ENCODE measurements around the gene LELP1. TPM values are rescaled to one million over a fixed set of nuclear protein-coding genes. Genes with fewer than 3 reads are reported as not detected.

Gene LELP1
- total and polyA plus RNA-seq, 2 donors (not counting 3 experiments of a cell fraction or from before 2014, with no cell fraction given): not detected

- dilution Hi-C loops (cut with MboI; ENCODE audit: extremely low pct_ligation_motif_present, low sequenced_read_pairs): no loop called here
- H3K9me3 ChIP-seq (replicated peaks; ENCODE audit: control insufficient read depth, insufficient read depth, low read length): no peaks in the 10 kb centered on the region
- H3K4me1 ChIP-seq (ENCODE audit: control insufficient read depth, extremely low read depth, insufficient read depth, low read length): no peaks in the 10 kb centered on the region
- ChIA-PET CTCF (no interaction called here), POLR2A (no interaction called here)
- H3K9ac ChIP-seq (replicated peaks; ENCODE audit: extremely low read depth, insufficient read depth, low read length): no peak overlapping the region
- no peak overlapping the region for H3K4me3 ChIP-seq (replicated peaks in 1 of 3; ENCODE audit: insufficient read depth in 1 of 3, low read depth in 1 of 3, low read length in 3 of 3)
- H2AFZ ChIP-seq (ENCODE audit: low read depth, low read length): no peak overlapping the region
- no peak for DNase-seq (ENCODE audit: low read depth, low spot score)
- no peak overlapping the region for H3K4me2 ChIP-seq (ENCODE audit: insufficient read depth, low read length)
- no peak for FAIRE-seq
- intact Hi-C loops (cut with micrococcal nuclease): no loop called here
- H3K27me3 ChIP-seq (ENCODE audit: control insufficient read depth in 2 of 2, insufficient read depth in 2 of 2, low read length in 2 of 2): no peaks in the 10 kb centered on the region
- H3K27ac ChIP-seq (ENCODE audit: insufficient read depth, low read depth, low read length): no peak overlapping the region
- H3K36me3 ChIP-seq (ENCODE audit: control insufficient read depth in 2 of 2, extremely low read depth in 1 of 2, insufficient read depth in 2 of 2, low read length in 2 of 2): no peaks in the 10 kb centered on the region
- TF ChIP-seq MAX (IDR thresholded peaks at IDR 0.05; ENCODE audit: insufficient read depth, insufficient read length) (no peak), EZH2 (IDR thresholded peaks at IDR 0.05; ENCODE audit: borderline replicate concordance, low read depth, low read length, severe bottlenecking) (no peak), MYC (IDR thresholded peaks at IDR 0.05; ENCODE audit: low read depth, low read length) (no peak), FOS (IDR thresholded peaks at IDR 0.05; ENCODE audit: borderline replicate concordance, insufficient read depth, low read length) (no peak), JUN (IDR thresholded peaks at IDR 0.05; ENCODE audit: borderline replicate concordance, insufficient read depth, insufficient read length, low read depth) (no peak), GATA2 (IDR thresholded peaks at IDR 0.05; ENCODE audit: insufficient read depth, insufficient read length, low read depth, low read length) (no peak), POLR2A (IDR thresholded peaks at IDR 0.05; ENCODE audit: low read depth, low read length) (no peak), POLR2AphosphoS5 (IDR thresholded peaks at IDR 0.05; ENCODE audit: insufficient read depth, low read depth, low read length) (no peak), CTCF (IDR thresholded peaks at IDR 0.05; ENCODE audit: extremely low read depth in 1 of 2, insufficient read depth in 1 of 2, low read depth in 1 of 2, low read length in 2 of 2) (no peak)
- H3K79me2 ChIP-seq (ENCODE audit: control insufficient read depth, insufficient read depth, low read length): no peaks in the 10 kb centered on the region
- H3K9me1 ChIP-seq (replicated peaks; ENCODE audit: control insufficient read depth, extremely low read depth, insufficient read depth, low read length): no peaks in the 10 kb centered on the region
- H4K20me1 ChIP-seq (replicated peaks; ENCODE audit: control insufficient read depth, extremely low read depth, insufficient read depth, low read length): no peaks in the 10 kb centered on the region
- BruUV-seq (replicated peaks): no TSS peak
Observed at GRCh38 chr1:153155541-153155940, 47.7 kb upstream of the LELP1 start.

All from endothelial cell of umbilical vein (primary cell).